B cell (primary cell): ENCODE measurements around the gene CCDC110. TPM values are rescaled to one million over a fixed set of nuclear protein-coding genes. Genes with fewer than 3 reads are reported as not detected.

Experiments used
- ATAC-seq: fragments of 200-7000 bp; cut with Tn5 transposase; one replicate; pipeline ENCODE4 v1.10.0; 2021; ENCODE audit warnings: low read depth, mild to moderate bottlenecking, moderate number of reproducible peaks, moderate library complexity
- CTCF ChIA-PET: fragments of 350-600 bp; sonication (Branson Sonifier 250); formaldehyde crosslinking; loops from one replicate; lab custom pipeline; 2021; ENCODE audit warnings: antibody characterized with exemption, inconsistent platforms; lab: Charles Lee
- POLR2A ChIA-PET: fragments of 350-600 bp; sonication (Branson Sonifier 250); formaldehyde crosslinking; loops from one replicate; lab custom pipeline; 2021; ENCODE audit warnings: antibody characterized with exemption; lab: Charles Lee
- DNase-seq: peaks from one replicate; pipeline ENCODE4 v3.0.0; 2013
- H2AFZ ChIP-seq: 2 replicates; pipeline ENCODE4 v1.6.1; 2012; ENCODE audit warnings: mild to moderate bottlenecking, low read depth, low read length; ENCODE audit not compliant: insufficient read depth, poor library complexity, severe bottlenecking
- H3K27ac ChIP-seq, 2 donors: 1 replicate in 1 of 2; 2 replicates in 1 of 2; pipeline ENCODE4 v1.5.1; 2012 to 2013; ENCODE audit warnings: low read length in 2 of 2, mild to moderate bottlenecking in 2 of 2, moderate library complexity in 1 of 2
- H3K27me3 ChIP-seq, 4 experiments: fragments of 200-600 bp in 1 of 4; sonication (generic) in 1 of 4; replicated peaks in 1 of 4; 1 replicate in 2 of 4; 2 replicates in 2 of 4; pipeline versions ENCODE4 v1.6.1 to v1.7.0; 2013 to 2016; ENCODE audit warnings: low read length in 3 of 4, mild to moderate bottlenecking in 2 of 4, mixed read lengths in 1 of 4, moderate library complexity in 1 of 4; ENCODE audit not compliant: insufficient read depth in 4 of 4, control insufficient read depth in 3 of 4; ENCODE audit errors: control extremely low read depth in 1 of 4
- H3K36me3 ChIP-seq, 2 experiments: replicated peaks in 1 of 2; 1 replicate in 1 of 2; 2 replicates in 1 of 2; pipeline versions ENCODE4 v1.6.1 to v1.7.1; 2013; ENCODE audit warnings: low read length in 1 of 2; ENCODE audit not compliant: insufficient read depth in 2 of 2, control insufficient read depth in 1 of 2; ENCODE audit errors: control extremely low read depth in 1 of 2, extremely low read depth in 1 of 2
- H3K4me1 ChIP-seq, 2 donors: fragments of 200-600 bp in 1 of 2; sonication (generic) in 1 of 2; 1 replicate in 1 of 2; 2 replicates in 1 of 2; pipeline versions ENCODE4 v1.5.1 to v1.6.1; 2013 to 2017; ENCODE audit warnings: low read length in 2 of 2; ENCODE audit not compliant: control insufficient read depth in 2 of 2, insufficient read depth in 2 of 2
- H3K4me2 ChIP-seq: replicated peaks from 2 replicates; pipeline ENCODE3; 2012; ENCODE audit warnings: mild to moderate bottlenecking, low read depth, low read length; ENCODE audit not compliant: poor library complexity, severe bottlenecking
- H3K4me3 ChIP-seq, 5 experiments: fragments of 200-600 bp in 1 of 5; sonication (generic) in 1 of 5; 1 replicate in 3 of 5; 2 replicates in 2 of 5; pipeline versions ENCODE4 v1.5.1 to v1.7.0; 2011 to 2016; ENCODE audit warnings: low read length in 4 of 5, mild to moderate bottlenecking in 4 of 5, low read depth in 2 of 5, control low read depth in 1 of 5, moderate library complexity in 1 of 5; ENCODE audit not compliant: insufficient read depth in 1 of 5; ENCODE audit errors: control extremely low read depth in 1 of 5, extremely low read depth in 1 of 5
- H3K79me2 ChIP-seq: fragments of 200-600 bp; sonication (generic); one replicate; pipeline ENCODE4 v1.6.0; 2016; ENCODE audit warnings: low read length; ENCODE audit not compliant: control insufficient read depth, insufficient read depth
- H3K9ac ChIP-seq: fragments of 200-600 bp; sonication (generic); 2 replicates; pipeline ENCODE4 v1.6.1; 2017; ENCODE audit warnings: mild to moderate bottlenecking, low read length, moderate library complexity
- H3K9me3 ChIP-seq, 3 donors: one replicate each; pipeline versions ENCODE4 v1.6.1 to v1.7.1; 2013; ENCODE audit warnings: low read length in 2 of 3; ENCODE audit not compliant: control insufficient read depth in 2 of 3, insufficient read depth in 1 of 3; ENCODE audit errors: control extremely low read depth in 1 of 3
- H4K20me1 ChIP-seq: 2 replicates; pipeline ENCODE4 v1.6.0; 2012; ENCODE audit warnings: mild to moderate bottlenecking, low read length; ENCODE audit not compliant: insufficient read depth, control insufficient read depth, poor library complexity, severe bottlenecking
- H3K27ac Mint-ChIP-seq: one replicate; pipeline ENCODE4 v1.8.0; 2021; ENCODE audit warnings: mixed read lengths
- H3K27me3 Mint-ChIP-seq: one replicate; pipeline ENCODE4 v1.8.0; 2021; ENCODE audit warnings: mixed read lengths
- H3K4me1 Mint-ChIP-seq: one replicate; pipeline ENCODE4 v1.8.0; 2021; ENCODE audit warnings: mixed read lengths
- H3K4me3 Mint-ChIP-seq: one replicate; pipeline ENCODE4 v1.8.0; 2021; ENCODE audit warnings: mixed read lengths
- H3K9me3 Mint-ChIP-seq: one replicate; pipeline ENCODE4 v1.8.0; 2022; ENCODE audit warnings: mixed read lengths; ENCODE audit not compliant: insufficient read depth
- CTCF ChIP-seq: fragments of 200-600 bp; IDR thresholded peaks from one replicate; pipeline ENCODE4 v1.8.0; 2022; ENCODE audit warnings: antibody characterized with exemption, mild to moderate bottlenecking
- EZH2 ChIP-seq: IDR thresholded peaks from 2 replicates; pipeline ENCODE4 v1.6.1; 2012; ENCODE audit warnings: borderline replicate concordance, low read depth, mild to moderate bottlenecking, moderate library complexity, low read length; ENCODE audit not compliant: insufficient read depth, poor library complexity, severe bottlenecking
- WGBS: methylation state at CpG from one replicate; pipeline ENCODE4 v1.1.5; 2013; ENCODE audit warnings: missing lambda C conversion rate; ENCODE audit not compliant: insufficient coverage; 5-methylcytosine and 5-hydroxymethylcytosine counted together
- intact Hi-C: fragments of 100-400 bp; cut with micrococcal nuclease; formaldehyde crosslinking; loops from one replicate; pipeline ENCODE4 v1.10.0; 2022
- polyA plus RNA-seq: library from polyadenylated mRNA; depleted of rRNA; stranded (reverse); fragments of >200 nt; gene quantifications from 2 replicates; pipeline ENCODE4 v1.2.3, GENCODE V29; 2012
- total RNA-seq, 2 donors: library from RNA; stranded (reverse); fragments of 120-200 nt in 1 of 2; gene quantifications; 1 replicate in 1 of 2; 2 replicates in 1 of 2; pipeline versions ENCODE4 v1.2.3 to v1.2.4, GENCODE V29; 2013 to 2022

The CCDC110 gene
- total and polyA plus RNA-seq, 2 donors (not counting 1 experiment from before 2014, with no cell fraction given), result 0.04 to 2.3 TPM

DNA sequence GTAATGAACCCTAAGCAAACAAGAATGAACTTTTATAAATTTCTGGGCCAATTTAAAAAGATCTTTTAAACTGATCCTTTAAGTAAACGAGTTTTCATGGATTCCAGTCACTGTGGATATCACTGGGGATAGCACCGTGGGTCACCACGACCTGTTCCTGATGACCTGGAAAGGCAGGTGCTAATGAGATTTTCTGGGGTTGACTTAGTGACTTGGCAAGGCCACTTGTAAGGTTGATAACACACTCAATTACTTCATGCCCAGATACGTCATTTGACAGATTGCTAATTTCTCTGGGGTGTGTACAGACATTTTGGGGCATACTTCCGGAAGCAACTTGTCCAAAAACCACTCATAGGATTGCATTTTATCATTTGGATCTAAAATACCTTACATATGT, 39.3 kb upstream of the CCDC110 start:
- peaks cover 61% of the 10 kb centered on the region for H3K27me3 Mint-ChIP-seq
- no peak overlapping the region for H3K27ac Mint-ChIP-seq
- no peak overlapping the region for H3K4me3 Mint-ChIP-seq
- H3K4me1 Mint-ChIP-seq, result peaks cover 4% of the 10 kb centered on the region
- Histone ChIP-seq H3K9me3 (no peaks in the 10 kb centered on the region), H3K36me3 (no peaks in the 10 kb centered on the region), H2AFZ (no peak overlapping the region), H3K4me3 (no peak overlapping the region), H3K4me1 (peaks cover 4 to 7% of the 10 kb centered on the region in 2 donors), H3K27ac (no peak overlapping the region), H3K9ac (no peak overlapping the region), H3K79me2 (no peaks in the 10 kb centered on the region), H3K4me2 (no peak overlapping the region), H3K27me3 (peaks cover 0 to 31% (median 11%) of the 10 kb centered on the region in 4 experiments), H4K20me1 (no peaks in the 10 kb centered on the region)
- no peak for ATAC-seq
- TF ChIP-seq EZH2 (no peak), CTCF (no peak)
- H3K9me3 Mint-ChIP-seq, result no peaks in the 10 kb centered on the region
- POLR2A ChIA-PET, result no interaction called here
- CTCF ChIA-PET, result interaction anchor here (0.6 kb wide), 1 partner anchor 23 kb away, joined by 3 read pairs; no protein-coding TSS in a partner anchor
- WGBS, result 67% methylated on average over 1 of the region's 5 CpGs
- DNase-seq, result no peak
- intact Hi-C loops, result no loop called here

DNA sequence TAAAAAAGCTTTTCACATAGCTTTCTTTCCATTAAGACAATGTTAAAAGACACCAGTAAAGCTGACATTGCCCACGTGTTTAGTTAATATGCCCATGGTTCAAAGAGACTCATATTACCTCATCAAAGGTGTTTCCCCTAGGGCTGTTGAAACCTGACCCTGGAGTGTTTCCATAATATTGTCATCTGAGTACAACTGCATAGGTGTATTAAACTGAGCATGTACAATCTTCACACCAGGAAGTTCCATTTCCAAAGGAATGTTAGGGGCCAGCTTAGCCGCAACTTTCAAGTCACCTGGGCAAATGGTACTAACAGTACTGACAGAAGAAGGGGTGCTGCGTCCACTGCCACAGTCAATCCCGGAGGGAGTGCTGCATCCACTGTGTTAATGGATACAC, 36.6 kb upstream of the CCDC110 start:
- Histone ChIP-seq H2AFZ (no peak overlapping the region), H3K9me3 (peaks cover 0 to 2% (median 0%) of the 10 kb centered on the region in 3 donors), H3K27ac (no peak overlapping the region), H3K4me1 (peaks cover 0 to 3% of the 10 kb centered on the region in 2 donors), H3K4me3 (no peak overlapping the region), H3K4me2 (no peak overlapping the region), H3K36me3 (no peaks in the 10 kb centered on the region), H3K27me3 (peaks cover 0 to 15% (median 3%) of the 10 kb centered on the region in 4 experiments), H3K79me2 (no peaks in the 10 kb centered on the region), H3K9ac (no peak overlapping the region), H4K20me1 (no peaks in the 10 kb centered on the region)
- H3K4me1 Mint-ChIP-seq, result no peaks in the 10 kb centered on the region
- POLR2A ChIA-PET, result no interaction called here
- TF ChIP-seq EZH2 (no peak), CTCF (no peak)
- CTCF ChIA-PET, result no interaction called here
- 88% methylated on average over 3 of the region's 4 CpGs for WGBS
- H3K27me3 Mint-ChIP-seq, result peaks cover 54% of the 10 kb centered on the region
- no peak overlapping the region for H3K4me3 Mint-ChIP-seq
- DNase-seq, result no peak
- intact Hi-C loops, result no loop called here
- no peaks in the 10 kb centered on the region for H3K9me3 Mint-ChIP-seq
- ATAC-seq, result no peak
- no peak overlapping the region for H3K27ac Mint-ChIP-seq
